A673 (cell line): ENCODE measurements around the gene GNG12. TPM values are rescaled to one million over a fixed set of nuclear protein-coding genes. Genes with fewer than 3 reads are reported as not detected.

Experiments used
- BruUV-seq: library from RNA; stranded (reverse); fragments of 400-500 nt; replicated peaks from 2 replicates; lab custom pipeline; 2021; lab: Mats Ljungman, UMichigan
- CTCF ChIA-PET: fragments of 300-600 bp; sonication (Branson Sonifier 250); formaldehyde crosslinking; loops from one replicate; lab custom pipeline; 2022; ENCODE audit warnings: antibody characterized with exemption; lab: Charles Lee
- POLR2A ChIA-PET: fragments of 300-600 bp; sonication (Branson Sonifier 250); formaldehyde crosslinking; loops from one replicate; lab custom pipeline; 2022; ENCODE audit warnings: antibody characterized with exemption; ENCODE audit not compliant: low non-redundant PET; lab: Charles Lee
- DNase-seq: peaks from one replicate; pipeline ENCODE4 v3.0.0-alpha.2; 2015; ENCODE audit warnings: low spot score
- H3K27ac ChIP-seq: fragments of 200-600 bp; sonication (generic); 2 replicates; pipeline ENCODE4 v1.5.1; 2016; ENCODE audit warnings: mixed run types, low read depth, mild to moderate bottlenecking, mixed read lengths, antibody characterized with exemption, low read length; ENCODE audit not compliant: poor library complexity, severe bottlenecking
- H3K27me3 ChIP-seq: fragments of 200-600 bp; sonication (generic); replicated peaks from 2 replicates; pipeline ENCODE4 v1.6.1; 2017; ENCODE audit warnings: mixed run types, low read depth, mild to moderate bottlenecking, mixed read lengths, antibody characterized with exemption, low read length; ENCODE audit not compliant: insufficient read depth, poor library complexity
- H3K36me3 ChIP-seq: fragments of 200-600 bp; sonication (generic); 2 replicates; pipeline ENCODE4 v1.6.1; 2016; ENCODE audit warnings: mixed run types, mild to moderate bottlenecking, mixed read lengths, antibody characterized with exemption, low read length; ENCODE audit not compliant: insufficient read depth, poor library complexity, severe bottlenecking
- H3K4me1 ChIP-seq: fragments of 200-600 bp; sonication (generic); 2 replicates; pipeline ENCODE4 v1.6.1; 2017; ENCODE audit warnings: mixed run types, mild to moderate bottlenecking, mixed read lengths, antibody characterized with exemption, low read length; ENCODE audit not compliant: insufficient read depth, poor library complexity, severe bottlenecking
- H3K4me3 ChIP-seq: fragments of 200-600 bp; sonication (generic); 2 replicates; pipeline ENCODE4 v1.5.1; 2016; ENCODE audit warnings: low read depth, mixed run types, mild to moderate bottlenecking, mixed read lengths, low read length; ENCODE audit not compliant: poor library complexity, severe bottlenecking
- H3K9me3 ChIP-seq: fragments of 200-600 bp; sonication (generic); 2 replicates; pipeline ENCODE4 v1.6.1; 2016; ENCODE audit warnings: mixed run types, low read depth, mild to moderate bottlenecking, mixed read lengths, antibody characterized with exemption, low read length; ENCODE audit not compliant: poor library complexity, severe bottlenecking
- CTCF ChIP-seq: fragments of 300-800, 200-600 bp; sonication (generic); conservative IDR thresholded peaks from 2 replicates; pipeline ENCODE4 v1.5.1; 2017; ENCODE audit warnings: low read depth, mild to moderate bottlenecking, antibody characterized with exemption, low read length, moderate library complexity, mixed read lengths
- EZH2 ChIP-seq: fragments of 200-600 bp; sonication (generic); IDR thresholded peaks from 2 replicates; pipeline ENCODE4 v1.6.1; 2017; ENCODE audit warnings: borderline replicate concordance, low read depth, mild to moderate bottlenecking, mixed read lengths, antibody characterized with exemption, low read length; ENCODE audit not compliant: poor library complexity, severe bottlenecking
- intact Hi-C: fragments of 100-400 bp; cut with micrococcal nuclease; formaldehyde crosslinking; loops from one replicate; pipeline ENCODE4 v1.10.0; 2022; ENCODE audit not compliant: unreplicated experiment
- total RNA-seq: library from RNA; stranded (reverse); gene quantifications from 2 replicates; pipeline ENCODE4 v1.2.3, GENCODE V29; 2021

GNG12 gene
- total RNA-seq, 1 experiment from 2014 or later = 54.8 TPM

GRCh38 chr1:67685558-67686266, 147.6 kb downstream of the GNG12 start:
- intact Hi-C loops = loop anchor here (2.0 to 10.0 kb wide), 5 partner anchors 51 to 151 kb away; partner anchors contain the start of gene GNG12
- Histone ChIP-seq H3K4me3 (peak overlapping the region; percentile 82), H3K9me3 (no peaks in the 10 kb centered on the region), H3K27me3 (no peaks in the 10 kb centered on the region), H3K36me3 (peaks cover 31% of the 10 kb centered on the region), H3K4me1 (peaks cover 29% of the 10 kb centered on the region), H3K27ac (peak overlapping the region; percentile 98)
- BruUV-seq = no TSS peak
- CTCF ChIA-PET = interaction anchor here (0.6 to 2.7 kb wide), 2 partner anchors 74 to 108 kb away, joined by 4 to 14 read pairs; no protein-coding TSS in a partner anchor
- TF ChIP-seq EZH2 (no peak), CTCF (no peak)
- peak; percentile 44 for DNase-seq
- POLR2A ChIA-PET = interaction anchor here (0.6 kb wide), 3 partner anchors 145 to 153 kb away, joined by 3 to 9 read pairs (median 4); no protein-coding TSS in a partner anchor

- CTCF ChIA-PET = interaction anchor here (0.6 to 2.7 kb wide), 3 partner anchors 21 to 108 kb away, joined by 4 to 14 read pairs (median 4); no protein-coding TSS in a partner anchor
- TF ChIP-seq EZH2 (no peak), CTCF (no peak)
- POLR2A ChIA-PET = interaction anchor here (0.6 kb wide), 3 partner anchors 145 to 153 kb away, joined by 3 to 9 read pairs (median 4); no protein-coding TSS in a partner anchor
- no TSS peak for BruUV-seq
- peak within 1 kb of the TSS; percentile 98 for H3K27ac ChIP-seq
- peaks cover 29% of the 10 kb centered on the region for H3K4me1 ChIP-seq
- DNase-seq = peak; percentile 100
- H3K27me3 ChIP-seq = no peaks in the 10 kb centered on the region
- peaks cover 31% of the 10 kb centered on the region for H3K36me3 ChIP-seq
- H3K9me3 ChIP-seq = no peaks in the 10 kb centered on the region
- intact Hi-C loops = loop anchor here (2.0 to 10.0 kb wide), 3 partner anchors 124 to 150 kb away; partner anchors contain the start of gene GNG12
- H3K4me3 ChIP-seq = peak within 1 kb of the TSS; percentile 82
Measured at GRCh38 chr1:67685067-67685557, 148.2 kb downstream of the GNG12 start, which contains the start of gene GADD45A. TSS of gene GADD45A (plus strand) at chr1:67685201. CDS start at chr1:67685495, 294 bp downstream.

GRCh38 chr1:67684526-67685066, 148.7 kb downstream of the GNG12 start:
- Histone ChIP-seq H3K36me3 (peaks cover 27% of the 10 kb centered on the region), H3K27ac (no peak overlapping the region), H3K9me3 (no peaks in the 10 kb centered on the region), H3K4me1 (peaks cover 29% of the 10 kb centered on the region), H3K27me3 (no peaks in the 10 kb centered on the region), H3K4me3 (peak overlapping the region; percentile 82)
- intact Hi-C loops = loop anchor here (2.0 to 10.0 kb wide), 3 partner anchors 124 to 150 kb away; partner anchors contain the start of gene GNG12
- no peak for TF ChIP-seq CTCF
- no peak for TF ChIP-seq EZH2
- POLR2A ChIA-PET = interaction anchor here (0.6 to 0.7 kb wide), 3 partner anchors 15 to 152 kb away, joined by 3 to 9 read pairs (median 4); no protein-coding TSS in a partner anchor
- no peak for DNase-seq
- CTCF ChIA-PET = interaction anchor here (0.6 to 2.7 kb wide), 3 partner anchors 21 to 107 kb away, joined by 4 to 14 read pairs (median 4); no protein-coding TSS in a partner anchor
- TSS peak; percentile 85 for BruUV-seq
